GM19397 (cell line): ENCODE results near the gene EPHA3.

Source experiments
- ATAC-seq: cut with Tn5 transposase; IDR thresholded peaks from one replicate; pipeline ENCODE4 v1.9.1; 2021; ENCODE audit warnings: mild to moderate bottlenecking, moderate library complexity; ENCODE audit not compliant: unreplicated experiment

Gene EPHA3

DNA sequence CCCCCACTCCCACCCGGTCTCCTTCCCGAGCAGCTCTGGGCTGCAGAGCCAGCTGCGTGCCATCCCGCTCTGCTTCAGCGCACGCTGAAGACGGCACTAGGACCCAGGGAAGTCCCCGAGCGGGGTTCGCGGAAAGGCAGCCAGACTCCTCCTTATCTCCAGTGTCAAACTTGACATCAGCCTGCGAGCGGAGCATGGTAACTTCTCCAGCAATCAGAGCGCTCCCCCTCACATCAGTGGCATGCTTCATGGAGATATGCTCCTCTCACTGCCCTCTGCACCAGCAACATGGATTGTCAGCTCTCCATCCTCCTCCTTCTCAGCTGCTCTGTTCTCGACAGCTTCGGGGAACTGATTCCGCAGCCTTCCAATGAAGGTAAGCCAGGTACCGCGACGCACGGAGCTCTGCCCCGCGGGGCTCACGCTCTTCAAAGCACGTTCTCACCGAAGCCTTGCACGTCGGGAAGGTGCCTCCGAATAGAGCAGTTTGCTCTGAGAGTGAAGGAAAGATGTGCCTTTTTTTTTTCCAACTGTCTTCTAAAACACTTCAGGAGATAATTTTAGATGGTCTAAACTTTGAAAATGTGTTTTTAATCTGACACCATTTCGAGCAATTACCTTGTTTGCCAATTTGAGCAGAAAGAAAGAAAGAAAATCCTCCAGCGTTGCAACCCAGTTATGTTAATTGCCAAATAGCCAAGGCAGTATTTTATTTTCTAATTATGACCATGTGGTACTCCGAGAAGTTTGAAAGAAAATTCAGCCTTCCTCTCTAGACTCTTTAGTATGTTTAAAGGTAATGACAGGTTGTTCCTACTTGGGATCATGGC lies at the start of gene EPHA3:
Gene EPHA3 (plus strand): TSS at position 161 of the 830 bp plus-strand sequence. CDS start 128 bp downstream, at position 289.
- ATAC-seq: peak; percentile 100

DNA sequence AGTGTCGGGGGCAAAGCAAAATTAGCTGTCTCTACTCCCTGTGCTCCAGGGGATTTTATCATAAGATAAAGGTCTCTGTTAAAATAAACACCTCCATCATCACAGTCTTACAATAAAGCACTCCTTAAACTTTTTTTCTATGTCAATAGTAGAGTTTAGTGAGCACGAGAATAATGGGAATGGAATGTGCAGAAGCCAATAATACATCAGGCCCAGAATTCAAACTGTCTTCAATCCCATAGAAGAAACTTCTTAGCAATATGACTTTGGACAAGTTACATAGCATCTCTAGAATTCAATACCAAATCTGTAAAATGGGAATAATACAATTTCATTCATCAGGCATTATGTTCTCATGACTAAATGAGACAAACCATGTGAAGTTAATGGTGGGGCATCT lies 49.0 kb upstream of the EPHA3 start:
- ATAC-seq: no peak

GRCh38 chr3:89059211-89059925 lies 48.1 kb upstream of the EPHA3 start:
- ATAC-seq: no peak

GRCh38 chr3:89061259-89061658 lies 46.2 kb upstream of the EPHA3 start:
- ATAC-seq: no peak

DNA sequence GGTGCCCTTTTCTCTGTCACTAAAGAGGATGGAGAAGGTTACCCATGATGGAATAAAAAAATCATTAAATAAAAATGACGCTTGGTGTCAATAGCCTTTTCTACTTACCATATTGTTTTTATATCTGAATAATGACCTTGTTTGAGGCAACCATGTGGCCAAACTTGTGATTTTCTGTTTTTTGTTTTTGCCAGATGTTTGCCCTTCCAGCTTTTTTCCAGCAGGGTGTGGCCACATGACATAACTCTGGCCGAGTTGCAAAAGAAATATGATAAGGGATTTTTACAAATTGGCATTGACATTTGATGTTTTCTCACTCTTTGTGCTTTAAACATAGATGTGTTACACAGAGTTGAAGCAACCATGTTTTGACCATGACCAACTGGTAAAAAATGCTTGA lies 39.7 kb upstream of the EPHA3 start:
- no peak for ATAC-seq

DNA sequence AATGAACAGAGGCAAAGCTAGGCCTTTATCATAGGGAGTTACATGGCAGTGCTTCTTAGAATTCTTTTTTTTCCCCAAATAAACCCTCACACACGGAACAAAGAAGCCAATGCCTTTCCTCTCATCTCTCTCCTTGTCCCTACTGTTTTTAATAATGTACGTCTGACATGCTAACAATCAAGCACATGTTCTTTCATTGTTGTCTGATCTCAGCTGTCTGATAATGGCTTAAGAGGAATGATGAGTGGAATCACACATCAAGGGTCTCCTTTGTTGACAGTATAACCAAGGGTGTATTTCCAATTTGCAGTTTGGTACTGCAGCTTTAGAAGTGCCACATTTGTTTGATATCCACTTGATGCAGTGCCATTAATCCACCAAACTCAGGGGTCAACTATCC lies 34.8 kb upstream of the EPHA3 start:
- no peak for ATAC-seq

DNA sequence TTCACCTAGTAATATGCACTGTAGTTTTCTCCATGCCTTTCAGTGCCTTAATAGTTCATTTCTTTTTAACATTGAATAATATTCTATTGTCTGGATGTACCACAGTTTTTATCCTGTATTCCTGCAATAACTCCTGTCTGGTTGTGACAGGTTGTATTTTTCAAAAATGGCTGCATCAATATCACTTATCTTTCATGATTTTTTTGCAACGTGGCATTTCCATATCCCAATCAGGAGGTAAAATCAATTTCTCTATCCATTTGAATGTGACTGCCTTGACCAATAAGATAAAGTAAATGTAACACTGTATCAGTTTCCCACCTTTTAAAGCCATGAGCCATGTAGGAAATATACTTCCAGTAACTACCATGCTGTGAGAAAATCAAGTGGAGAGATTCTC lies 27.5 kb upstream of the EPHA3 start:
- ATAC-seq: no peak

- ATAC-seq: no peak
These were observed 19.6 kb upstream of the EPHA3 start for GRCh38 chr3:89087851-89088250.

DNA sequence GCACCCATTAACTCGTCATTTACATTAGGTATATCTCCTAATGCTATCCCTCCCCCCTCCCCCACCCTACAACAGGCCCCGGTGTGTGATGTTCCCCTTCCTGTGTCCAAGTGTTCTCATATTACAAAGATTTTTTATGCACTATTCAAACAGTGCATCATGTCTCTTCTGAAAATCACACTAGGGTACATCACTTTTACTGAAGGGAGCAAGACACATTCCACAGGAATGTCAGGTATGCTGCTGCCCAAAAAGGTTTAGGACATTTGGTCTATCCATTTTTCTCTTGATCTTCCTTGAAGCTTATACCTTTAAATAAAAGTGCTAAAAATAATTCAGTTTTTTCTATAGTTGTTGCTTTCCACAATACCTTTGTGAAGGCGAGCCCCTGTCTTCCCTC lies 9.2 kb upstream of the EPHA3 start:
- ATAC-seq: no peak

DNA sequence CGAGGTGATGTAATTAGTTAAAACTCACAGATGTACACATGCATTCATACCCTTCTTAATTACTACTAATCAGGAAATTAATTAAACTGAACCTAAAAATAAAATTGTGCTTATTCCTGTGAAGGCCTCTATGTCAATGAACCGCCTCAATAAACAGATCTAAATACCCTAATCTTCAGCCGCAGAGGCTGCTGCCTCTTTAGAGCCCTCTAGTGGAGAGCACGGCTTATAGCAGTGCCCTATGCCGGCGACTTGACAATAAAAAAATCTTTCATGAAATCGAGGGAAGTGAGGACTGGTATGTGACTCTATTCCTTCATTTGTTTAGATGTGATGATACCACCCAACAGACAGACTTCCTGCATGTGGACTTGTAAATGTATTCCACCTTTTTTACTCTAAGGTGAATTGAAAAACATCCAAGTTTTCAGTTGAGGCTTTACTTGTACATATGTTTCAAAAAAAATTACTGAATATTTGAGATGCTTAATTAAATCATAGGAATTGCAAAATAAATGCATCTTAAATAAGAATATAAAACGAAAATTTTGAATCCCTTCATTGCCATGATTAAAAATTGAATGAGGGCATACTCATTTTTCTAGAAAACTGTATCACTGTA lies 8.3 kb upstream of the EPHA3 start:
- ATAC-seq: peak; percentile 95

DNA sequence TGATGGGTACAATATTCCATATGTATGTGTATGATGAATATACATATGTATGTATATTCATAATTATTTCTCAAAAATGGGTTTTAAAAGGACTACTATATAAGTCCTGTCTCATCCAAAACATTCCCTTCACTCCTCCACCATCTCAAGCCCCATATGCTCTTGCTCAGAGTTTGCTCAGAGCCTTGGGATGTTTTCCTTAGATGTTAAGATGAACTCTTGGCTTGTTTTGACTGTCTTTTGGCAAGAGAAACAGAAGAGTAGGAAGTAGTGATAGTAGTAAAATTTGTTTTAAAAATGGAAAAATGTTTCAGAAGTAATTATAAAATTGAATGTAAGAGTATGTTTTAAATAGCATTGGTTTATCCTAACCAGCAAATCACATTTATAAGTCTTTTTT lies 6.2 kb upstream of the EPHA3 start:
- no peak for ATAC-seq

GRCh38 chr3:89101921-89102320 lies 5.5 kb upstream of the EPHA3 start:
- no peak for ATAC-seq

GRCh38 chr3:89104499-89104898 lies 2.9 kb upstream of the EPHA3 start:
- ATAC-seq: no peak

DNA sequence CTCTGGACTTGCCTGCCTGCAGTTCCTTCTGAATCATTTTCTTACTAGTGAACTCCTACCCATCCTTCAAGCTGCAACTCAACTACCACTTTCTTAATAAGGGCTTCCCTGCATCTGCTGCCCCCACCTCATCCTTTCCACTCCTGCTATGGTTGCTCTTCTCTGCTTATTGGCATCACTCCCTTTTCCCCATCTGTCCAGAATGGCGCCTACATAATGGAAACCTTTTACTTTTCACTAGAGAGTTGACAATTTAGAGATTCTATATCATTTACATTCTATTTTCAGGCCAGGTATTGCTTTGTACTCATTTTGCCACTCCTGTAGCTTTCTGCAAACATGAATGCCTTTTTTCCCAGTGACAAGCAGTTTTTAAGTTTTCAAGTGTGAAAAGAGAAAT lies 1.9 kb upstream of the EPHA3 start:
- no peak for ATAC-seq

GRCh38 chr3:89108291-89108550 lies 800 bp downstream of the EPHA3 start:
- ATAC-seq: no peak

GRCh38 chr3:89113344-89113743 lies 5.9 kb downstream of the EPHA3 start:
- no peak for ATAC-seq

DNA sequence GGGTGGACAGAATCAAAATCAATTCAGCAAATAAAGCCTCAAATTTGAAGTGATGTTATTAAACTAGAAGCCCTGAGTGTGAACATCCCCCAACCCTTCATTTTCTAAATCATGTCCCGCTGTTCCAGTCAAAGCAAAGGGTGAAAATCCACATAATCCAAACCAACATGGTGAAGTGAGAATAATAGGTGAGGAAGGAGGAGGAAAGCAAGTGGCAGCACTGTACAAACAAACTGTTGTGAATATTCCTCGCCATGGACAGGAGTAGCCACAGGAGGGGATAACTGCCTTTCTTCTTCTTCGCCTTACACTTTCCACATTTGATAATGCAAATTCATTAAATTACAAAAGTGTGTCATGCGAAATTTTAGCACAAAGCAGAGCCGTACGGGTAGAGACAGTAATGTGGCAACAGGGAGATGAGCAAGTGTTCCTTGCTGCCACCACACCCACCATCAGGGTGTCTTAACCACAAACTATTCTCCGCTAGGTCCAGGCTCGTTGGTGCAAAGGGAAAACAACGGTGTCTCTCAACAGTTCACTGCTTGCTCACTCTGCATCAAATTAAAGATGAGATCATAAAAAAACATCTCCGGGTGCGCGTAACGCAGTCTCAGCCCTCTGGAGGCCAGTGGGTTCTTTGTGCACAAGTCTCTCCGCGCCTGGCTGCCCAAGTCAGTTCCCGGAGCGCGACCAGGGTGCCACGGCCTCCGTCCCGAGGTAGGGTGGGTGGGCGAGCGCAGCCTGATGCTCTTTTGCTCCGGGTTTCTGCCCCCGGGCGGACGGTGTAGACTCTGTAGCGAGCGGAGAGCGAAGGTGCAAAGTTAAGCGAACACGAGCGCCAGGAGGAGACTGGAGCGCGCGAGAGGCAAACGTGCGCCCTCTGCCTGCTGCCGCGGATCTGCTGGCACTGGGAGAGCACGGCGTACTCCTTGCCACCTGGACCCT lies 6.7 kb downstream of the EPHA3 start:
- peak; percentile 97 for ATAC-seq

DNA sequence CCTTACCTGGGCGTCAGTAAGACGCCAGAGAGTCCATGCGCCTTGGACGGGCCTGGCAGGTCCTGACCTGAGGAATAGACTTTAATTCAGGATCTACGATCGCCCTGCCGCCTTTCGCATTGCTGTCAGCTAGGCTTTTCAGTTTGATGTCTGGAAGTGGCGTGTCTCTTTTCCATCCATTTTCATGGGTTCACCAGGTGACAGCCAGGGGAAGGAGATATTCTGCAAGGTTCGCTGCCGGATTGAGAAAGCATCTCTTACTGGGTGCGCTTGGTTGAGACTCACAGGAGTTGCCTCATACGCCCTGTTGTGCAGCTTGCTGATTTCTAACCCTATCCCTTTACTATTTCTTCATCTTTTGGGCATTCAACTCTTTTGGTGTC lies 7.4 kb downstream of the EPHA3 start:
- no peak for ATAC-seq

- ATAC-seq: no peak
These were observed 9.1 kb downstream of the EPHA3 start for GRCh38 chr3:89116476-89116875.

DNA sequence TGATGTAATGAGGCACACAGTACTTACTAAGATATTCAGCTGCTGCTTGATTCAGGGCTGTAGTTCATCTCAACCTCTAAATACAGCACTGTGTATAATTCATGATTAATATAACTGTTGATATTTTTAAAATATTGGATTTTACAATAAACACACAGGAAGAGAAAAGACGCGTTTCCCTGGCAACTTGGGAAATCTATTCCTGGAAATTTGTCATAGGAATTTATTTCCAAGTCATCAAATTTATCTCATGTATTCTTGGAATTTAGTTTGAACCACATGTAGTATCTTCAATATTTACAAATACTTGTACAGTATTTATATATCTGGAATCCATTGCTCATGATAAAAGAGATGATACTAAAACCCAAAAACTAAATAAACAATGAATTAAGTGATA lies 30.6 kb downstream of the EPHA3 start:
- no peak for ATAC-seq

- no peak for ATAC-seq
These were observed 32.4 kb downstream of the EPHA3 start for GRCh38 chr3:89139870-89140269.
